Epithelial cell of esophagus (primary cell): Measurements from ENCODE around the gene SYNE1.

Experiments
- DNase-seq: peaks from one replicate; pipeline ENCODE4 v3.0.0; 2010; ENCODE audit warnings: low read depth
- H3K4me3 ChIP-seq: 2 replicates; pipeline ENCODE4 v1.5.1; 2011; ENCODE audit warnings: mild to moderate bottlenecking, low read length, control low read depth
- TF ChIP-seq, protein P1 (sequence below): IDR thresholded peaks from 2 replicates; pipeline ENCODE4 v1.5.1; 2011; ENCODE audit warnings: low read depth, mild to moderate bottlenecking, low read length, control low read depth, inconsistent platforms; ENCODE audit not compliant: insufficient read depth; ENCODE audit errors: missing control alignments

SYNE1 gene

DNA sequence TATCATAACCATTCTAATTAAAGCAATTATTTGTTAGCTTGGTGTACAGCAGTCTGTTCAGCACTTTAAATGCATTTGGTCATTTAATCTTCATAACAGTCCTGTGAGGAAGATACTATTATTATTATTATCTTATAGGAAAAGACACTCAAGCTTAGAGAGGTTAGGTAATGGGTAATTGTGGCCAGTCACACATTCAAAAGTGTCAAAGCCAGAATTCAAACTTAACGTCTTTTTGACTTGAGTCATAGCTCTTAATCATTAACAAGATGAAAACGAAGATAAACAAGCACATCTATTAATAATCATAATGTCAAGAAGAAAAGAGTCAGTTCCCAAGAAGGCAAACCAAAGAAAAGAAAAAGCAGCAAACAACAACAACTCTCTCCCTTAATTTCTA is 251.0 kb downstream of the SYNE1 start:
- peak; percentile 49 for DNase-seq
- no peak overlapping the region for H3K4me3 ChIP-seq
- TF ChIP-seq, protein P1, sequence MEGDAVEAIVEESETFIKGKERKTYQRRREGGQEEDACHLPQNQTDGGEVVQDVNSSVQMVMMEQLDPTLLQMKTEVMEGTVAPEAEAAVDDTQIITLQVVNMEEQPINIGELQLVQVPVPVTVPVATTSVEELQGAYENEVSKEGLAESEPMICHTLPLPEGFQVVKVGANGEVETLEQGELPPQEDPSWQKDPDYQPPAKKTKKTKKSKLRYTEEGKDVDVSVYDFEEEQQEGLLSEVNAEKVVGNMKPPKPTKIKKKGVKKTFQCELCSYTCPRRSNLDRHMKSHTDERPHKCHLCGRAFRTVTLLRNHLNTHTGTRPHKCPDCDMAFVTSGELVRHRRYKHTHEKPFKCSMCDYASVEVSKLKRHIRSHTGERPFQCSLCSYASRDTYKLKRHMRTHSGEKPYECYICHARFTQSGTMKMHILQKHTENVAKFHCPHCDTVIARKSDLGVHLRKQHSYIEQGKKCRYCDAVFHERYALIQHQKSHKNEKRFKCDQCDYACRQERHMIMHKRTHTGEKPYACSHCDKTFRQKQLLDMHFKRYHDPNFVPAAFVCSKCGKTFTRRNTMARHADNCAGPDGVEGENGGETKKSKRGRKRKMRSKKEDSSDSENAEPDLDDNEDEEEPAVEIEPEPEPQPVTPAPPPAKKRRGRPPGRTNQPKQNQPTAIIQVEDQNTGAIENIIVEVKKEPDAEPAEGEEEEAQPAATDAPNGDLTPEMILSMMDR, result no peak

DNA sequence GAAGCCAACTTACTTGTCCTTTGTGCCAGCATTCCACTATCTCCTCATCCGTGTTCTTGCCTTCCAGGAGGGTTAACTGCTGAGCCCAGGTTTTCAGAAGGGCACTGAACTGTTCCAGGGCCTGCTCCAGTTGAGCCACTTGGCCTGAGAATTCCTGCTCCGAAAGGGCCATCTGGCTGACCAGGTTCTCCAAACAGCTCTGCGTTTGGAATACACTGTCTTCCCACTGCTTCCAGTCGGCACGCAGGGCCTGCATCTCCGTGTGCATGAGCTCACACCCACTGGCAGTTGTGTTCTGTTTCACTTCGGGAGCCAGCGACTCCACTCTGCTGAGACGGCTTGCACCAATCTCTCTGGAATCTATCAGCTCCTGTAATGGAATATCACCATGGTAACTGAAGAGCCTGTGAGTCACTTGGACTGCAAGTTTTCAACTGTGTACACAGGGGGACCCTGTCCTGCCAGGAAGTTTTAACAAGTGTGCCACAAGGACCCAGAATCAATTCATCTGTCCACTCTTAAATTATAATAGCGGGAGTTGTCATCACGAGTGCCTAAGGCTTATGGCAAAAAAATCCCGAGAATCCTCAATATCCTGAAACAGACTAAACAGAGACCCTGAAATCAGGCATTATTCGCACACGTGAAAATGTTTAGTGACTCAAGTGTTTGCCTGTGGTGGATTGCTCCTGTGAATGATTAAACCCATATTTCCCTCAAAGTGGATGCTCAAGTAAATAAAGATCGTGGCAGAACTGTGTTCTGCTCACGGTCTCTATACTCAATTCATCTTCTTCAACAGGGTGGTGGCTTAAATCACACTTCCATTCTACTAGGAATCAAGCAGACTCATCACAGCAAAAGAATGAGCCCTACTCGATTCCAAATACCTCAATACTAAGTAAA is 255.9 kb downstream of the SYNE1 start:
- TF ChIP-seq, protein P1, result no peak
- peak; percentile 56 for DNase-seq
- H3K4me3 ChIP-seq, result peak overlapping the region; percentile 29

DNA sequence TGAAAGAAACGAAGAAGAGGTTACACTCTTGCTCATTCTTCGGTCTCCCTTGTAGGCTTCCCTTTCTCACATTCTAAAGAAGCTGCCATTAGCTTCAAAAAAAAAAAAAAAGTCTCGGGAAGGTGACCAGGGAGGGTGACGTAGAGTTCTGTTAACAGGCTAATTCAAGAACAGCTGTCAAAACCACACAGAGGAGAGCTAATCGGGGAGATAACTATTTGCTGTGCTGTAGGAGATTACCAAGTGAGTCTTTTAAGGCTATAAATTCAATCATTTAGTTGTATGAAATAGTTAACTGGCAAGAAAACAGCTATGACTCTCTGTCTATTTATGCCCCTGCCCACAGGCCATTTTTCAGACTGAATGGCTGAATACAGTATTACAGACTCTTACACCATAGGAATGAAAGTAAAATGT is 256.8 kb downstream of the SYNE1 start:
- H3K4me3 ChIP-seq, result peak overlapping the region; percentile 13
- TF ChIP-seq, protein P1, result no peak
- peak; percentile 55 for DNase-seq

DNA sequence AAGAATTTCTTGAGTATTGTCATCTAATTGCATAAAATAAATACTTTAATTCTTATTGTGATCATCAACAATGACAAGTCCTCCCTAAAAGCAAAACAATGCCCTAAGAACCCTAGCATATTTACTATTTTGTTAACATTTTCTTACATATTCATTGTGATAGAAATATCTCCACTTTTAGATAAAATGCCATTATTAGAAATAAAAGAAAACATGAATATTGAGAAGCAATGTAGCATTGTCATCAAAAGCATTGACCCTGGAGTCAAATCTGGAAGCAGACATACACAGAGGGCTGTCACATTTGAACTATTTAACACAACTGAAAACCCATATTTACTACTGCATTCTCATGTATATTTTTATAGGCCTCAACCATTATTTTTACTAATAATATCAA is 257.7 kb downstream of the SYNE1 start:
- TF ChIP-seq, protein P1, result no peak
- no peak overlapping the region for H3K4me3 ChIP-seq
- no peak for DNase-seq

DNA sequence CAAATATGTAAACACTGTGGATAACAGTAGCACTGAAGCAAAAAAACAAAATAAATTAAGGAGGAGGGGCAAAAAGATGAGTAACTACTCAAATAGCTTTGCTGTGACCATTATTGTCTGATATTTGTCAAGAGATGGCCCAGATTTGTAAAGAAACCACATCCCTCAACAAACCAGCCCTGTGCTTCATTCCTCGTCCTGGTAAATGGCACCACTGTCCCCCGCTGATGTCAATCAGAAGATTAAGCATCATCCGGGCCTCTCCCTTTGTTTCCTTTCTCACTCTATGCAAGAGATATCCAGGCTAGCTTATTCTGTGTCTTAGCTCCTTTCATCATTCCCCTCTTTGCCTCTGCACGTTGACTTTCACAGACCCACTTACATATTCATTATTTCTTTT is 259.0 kb downstream of the SYNE1 start:
- peak; percentile 17 for DNase-seq
- no peak overlapping the region for H3K4me3 ChIP-seq
- TF ChIP-seq, protein P1, result no peak

DNA sequence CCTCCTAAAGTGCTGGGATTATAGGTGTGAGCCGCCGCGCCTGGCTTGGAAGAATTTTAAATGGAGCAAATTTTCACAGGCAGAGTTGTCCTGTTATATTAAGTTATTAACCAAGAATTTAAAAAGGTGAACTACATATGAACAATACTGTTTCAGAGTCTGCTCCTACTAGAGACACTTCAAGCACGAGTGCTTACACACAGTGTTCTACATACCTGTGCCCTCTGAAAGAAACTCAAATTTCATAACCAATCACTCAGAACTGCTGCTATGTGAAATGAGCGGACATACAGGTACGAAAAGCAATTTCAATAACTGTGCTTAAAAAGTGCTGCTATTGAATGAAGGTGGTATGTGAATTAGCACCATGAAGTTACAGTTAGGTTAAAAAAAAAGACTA is 262.0 kb downstream of the SYNE1 start:
- H3K4me3 ChIP-seq, result no peak overlapping the region
- TF ChIP-seq, protein P1, result no peak
- no peak for DNase-seq

DNA sequence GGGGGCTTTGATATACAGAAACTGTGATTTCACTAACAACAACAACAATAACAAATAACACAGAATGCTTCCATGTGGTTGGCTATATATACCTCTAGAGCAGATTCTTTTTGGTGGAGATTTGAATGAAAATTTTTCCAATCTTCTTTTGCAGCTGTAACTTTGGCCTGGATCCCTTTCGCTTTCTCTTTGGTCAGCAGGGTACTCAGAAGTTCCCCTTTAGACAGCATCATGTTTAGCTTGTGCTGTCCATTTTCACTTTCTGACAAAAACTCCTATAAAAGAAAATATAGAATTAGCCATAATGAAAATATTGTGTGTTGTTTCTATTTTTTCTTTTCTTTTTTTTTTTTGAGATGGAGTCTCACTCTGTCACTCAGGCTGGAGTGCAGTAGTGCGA is 264.2 kb downstream of the SYNE1 start:
- TF ChIP-seq, protein P1, result no peak
- H3K4me3 ChIP-seq, result no peak overlapping the region
- no peak for DNase-seq
